HG02973 (cell line): ENCODE results near the gene COL25A1.

Experiments
- ATAC-seq: cut with Tn5 transposase; IDR thresholded peaks from one replicate; pipeline ENCODE4 v1.9.1; 2021; ENCODE audit warnings: moderate library complexity; ENCODE audit not compliant: unreplicated experiment

The COL25A1 gene

DNA sequence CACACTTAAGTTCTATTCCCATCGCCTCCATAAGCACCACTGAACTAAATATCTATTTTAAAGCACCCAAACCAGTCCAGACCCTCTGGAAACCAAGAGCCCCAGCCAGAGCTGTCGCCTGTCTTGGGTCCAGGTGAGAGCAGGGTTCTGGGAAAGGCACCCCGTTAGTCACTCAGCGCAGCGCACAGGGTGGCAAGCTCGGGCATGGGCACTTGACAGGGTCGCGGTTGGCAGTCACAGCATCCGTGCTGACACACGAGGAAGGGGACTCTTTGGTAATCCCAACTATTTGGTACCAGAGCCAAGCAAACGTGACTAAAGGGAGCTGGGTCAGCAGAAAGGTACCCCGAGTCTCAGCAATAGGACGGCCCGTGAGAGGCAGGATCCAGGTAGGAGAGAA is 515.4 kb downstream of the COL25A1 start:
- ATAC-seq = no peak

DNA sequence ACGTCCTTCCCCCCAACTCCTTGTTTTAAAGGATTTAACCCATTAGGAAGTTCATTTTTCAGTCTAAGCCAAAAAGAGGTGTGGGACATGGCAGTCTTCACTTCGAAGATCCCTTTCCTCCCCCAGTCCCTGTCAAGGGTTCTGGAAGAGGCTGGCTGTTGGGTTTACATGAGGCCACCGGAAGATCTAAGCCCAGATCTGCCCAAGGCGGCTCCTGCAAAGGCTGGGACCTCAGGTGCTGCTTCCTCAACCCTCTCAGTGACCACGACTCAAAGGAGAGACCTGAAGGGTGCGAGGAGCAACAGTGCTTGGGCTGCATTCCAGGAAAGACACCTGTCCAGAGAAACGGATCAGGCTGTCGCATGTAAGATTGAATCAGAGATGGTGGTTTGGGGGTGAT is 516.1 kb downstream of the COL25A1 start:
- no peak for ATAC-seq

DNA sequence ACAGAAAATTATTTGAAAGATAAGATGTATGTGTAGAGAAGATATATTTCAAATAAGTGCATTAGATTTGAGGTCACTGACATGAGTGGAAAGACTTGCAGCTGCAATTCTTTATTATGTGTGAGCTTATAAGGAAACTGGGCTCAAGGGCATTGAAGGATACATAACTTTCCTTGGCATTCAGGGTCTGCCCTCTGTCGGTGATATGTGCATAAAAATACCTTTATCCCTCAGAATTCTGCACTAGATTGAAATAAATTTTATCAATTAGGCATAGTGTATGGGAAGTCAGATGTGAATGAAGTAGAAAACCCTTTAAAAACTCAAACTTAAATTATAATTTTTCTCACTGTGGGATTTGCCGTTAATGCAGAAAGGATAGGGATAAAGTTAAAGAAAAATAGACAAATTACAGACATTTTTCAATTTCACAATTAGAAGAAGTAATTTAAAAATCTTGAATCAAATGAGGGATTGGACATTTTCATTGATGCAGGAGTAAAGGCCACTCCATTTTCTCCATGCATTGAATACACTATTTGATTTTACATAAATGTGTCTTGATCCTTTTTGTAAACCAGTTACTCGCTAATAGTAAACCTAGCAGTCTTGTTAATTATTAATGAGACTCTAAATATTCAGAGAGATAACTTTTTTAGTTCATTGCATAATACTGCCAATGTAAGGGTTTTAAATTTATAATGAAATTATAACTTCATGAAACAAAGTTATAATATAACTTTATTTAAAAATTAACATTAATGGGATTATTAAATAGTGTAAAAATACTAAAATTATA is 518.6 kb downstream of the COL25A1 start:
- no peak for ATAC-seq

DNA sequence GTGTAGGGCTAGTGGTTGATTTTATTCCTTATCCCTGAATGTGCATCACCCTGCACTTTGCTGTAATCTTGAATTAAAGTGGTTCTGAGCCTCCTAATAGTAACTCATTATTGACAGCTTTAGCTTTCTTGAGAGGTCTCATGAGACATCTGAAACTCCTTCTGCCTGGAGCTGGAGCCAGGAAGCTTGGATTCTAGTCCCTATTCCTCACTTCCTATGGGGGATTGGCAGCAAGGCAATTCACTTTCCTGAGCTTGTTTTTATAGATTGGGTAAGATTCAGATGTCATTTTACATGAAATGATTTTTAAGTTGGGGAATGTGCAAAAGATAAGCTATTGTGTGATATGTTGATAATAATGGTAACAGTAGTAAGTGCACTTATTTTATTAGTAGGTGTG is 522.5 kb downstream of the COL25A1 start:
- ATAC-seq = no peak

DNA sequence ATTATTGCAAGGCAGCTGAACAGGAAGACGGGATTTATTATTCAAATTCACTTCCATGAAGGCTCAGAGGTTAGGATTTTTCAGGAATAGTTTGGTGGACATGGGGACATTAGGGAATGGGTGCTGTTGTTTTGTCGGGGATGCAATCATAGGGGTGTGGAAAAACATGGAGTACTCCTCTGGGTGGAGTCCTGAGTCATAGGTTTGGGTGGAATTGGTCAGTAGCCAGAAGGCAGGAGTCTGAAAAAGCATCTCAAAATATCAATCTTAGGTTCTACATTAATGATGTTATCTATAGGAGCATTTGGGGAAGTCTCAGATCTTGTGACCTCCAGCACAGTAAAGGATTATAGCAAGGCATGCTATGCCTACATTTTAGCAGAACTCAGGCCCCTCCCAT is 525.1 kb downstream of the COL25A1 start:
- ATAC-seq = no peak

DNA sequence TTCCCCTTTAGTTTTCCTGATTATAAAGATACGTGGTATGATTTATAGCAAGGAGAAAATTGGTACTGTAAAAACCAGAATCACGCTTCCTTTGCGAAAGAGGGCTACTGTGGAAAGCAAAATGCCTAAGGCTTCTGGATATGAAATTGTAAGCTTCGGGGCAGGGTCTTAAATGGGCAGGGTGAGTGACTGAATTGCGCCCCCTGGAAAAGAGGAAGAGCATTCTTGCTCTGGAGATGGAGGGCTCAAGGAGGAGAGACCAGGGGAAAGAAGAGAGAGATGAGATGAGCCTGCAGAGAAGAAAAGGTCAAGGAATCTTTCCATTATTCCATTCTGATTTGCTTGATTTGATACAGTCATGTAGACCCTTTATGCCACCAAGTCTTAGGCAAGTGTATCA is 526.5 kb downstream of the COL25A1 start:
- ATAC-seq = no peak

DNA sequence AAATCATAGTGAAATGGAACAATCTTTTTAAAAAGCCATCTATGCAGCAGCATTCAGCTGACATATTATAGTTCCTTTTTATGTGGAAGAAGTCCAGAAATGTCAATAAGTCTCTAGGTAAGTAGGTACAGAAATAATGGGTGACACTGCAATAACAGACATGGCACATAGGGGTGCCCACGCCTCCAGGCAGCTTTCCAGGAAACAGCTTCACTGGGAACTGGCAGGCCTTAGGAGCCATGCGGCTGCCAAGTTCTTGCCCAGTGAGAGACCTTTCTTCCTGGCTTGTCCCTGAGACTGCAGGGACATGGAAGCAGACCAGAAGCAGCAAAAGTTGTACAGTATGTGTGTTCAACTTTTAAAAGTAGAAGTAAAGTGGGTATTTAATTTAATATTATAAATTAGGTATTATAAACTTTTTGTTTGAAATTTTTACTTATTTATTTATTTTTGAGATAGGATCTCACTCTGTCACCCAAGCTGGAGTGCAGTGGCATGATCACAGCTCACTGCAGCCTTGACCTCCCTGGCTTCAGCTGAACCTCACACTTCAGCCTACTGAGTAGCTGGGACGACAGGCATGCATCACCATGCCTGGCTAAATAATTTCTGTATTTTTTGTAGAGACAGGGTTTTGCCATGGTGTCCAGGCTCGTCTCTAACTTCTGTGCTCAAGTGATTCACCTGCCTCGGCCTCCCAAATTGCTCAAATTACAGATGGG is 527.5 kb downstream of the COL25A1 start:
- ATAC-seq = no peak

DNA sequence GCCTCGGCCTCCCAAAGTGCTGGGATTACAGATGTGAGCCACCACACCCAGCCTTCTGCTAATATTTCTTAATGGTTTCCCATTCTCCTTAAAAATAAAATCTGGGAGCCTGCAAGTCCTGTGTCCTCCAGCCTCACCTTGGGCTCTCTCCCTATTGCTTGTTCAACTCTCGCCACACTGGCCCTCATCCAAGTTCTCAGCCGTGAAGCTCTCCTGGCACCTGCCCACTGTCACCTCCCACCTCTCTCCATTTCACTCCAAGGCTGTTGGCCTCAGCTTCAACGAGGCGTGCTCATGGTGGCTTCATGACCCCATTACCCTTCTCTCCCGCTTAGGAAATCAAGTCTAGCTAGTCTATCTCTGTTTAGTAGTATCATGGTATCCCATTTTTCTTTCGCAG is 530.1 kb downstream of the COL25A1 start:
- no peak for ATAC-seq

DNA sequence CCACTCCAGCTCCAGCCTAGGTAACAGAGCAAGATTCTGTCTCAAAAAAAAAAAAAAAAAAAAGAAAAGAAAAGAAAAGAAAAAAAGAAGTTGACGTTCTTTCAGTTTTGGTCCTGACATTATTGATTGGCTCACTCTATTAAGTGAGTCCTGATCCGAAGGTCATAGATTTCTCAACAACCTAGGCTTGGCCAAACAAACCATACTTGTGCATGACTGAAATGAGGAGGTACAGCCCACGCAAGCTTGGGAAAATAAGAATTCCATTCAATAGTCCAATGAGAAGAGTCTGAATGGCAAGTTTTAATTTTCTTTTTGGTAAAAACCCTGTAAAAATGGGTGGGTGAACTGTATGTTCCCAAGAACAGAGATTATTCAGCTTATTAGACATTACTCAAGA is 536.4 kb downstream of the COL25A1 start:
- no peak for ATAC-seq

DNA sequence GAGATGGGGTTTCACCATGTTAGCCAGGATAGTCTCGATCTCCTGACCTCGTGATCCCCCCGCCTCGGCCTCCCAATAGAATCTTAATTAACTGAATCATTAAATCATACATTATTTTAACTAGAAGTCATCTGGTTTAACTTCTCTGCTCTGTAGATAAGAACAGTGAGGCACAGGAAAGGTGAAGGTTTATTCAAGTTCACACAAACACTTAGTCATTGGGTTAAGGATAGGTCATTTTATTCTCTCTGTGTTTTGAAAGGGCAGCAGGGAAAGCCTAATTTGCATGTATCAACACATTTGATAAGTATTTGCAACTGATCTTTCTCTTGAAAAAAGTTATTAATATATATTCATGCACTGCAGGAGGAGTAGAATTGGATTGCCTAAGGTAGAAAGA is 538.5 kb downstream of the COL25A1 start:
- no peak for ATAC-seq

DNA sequence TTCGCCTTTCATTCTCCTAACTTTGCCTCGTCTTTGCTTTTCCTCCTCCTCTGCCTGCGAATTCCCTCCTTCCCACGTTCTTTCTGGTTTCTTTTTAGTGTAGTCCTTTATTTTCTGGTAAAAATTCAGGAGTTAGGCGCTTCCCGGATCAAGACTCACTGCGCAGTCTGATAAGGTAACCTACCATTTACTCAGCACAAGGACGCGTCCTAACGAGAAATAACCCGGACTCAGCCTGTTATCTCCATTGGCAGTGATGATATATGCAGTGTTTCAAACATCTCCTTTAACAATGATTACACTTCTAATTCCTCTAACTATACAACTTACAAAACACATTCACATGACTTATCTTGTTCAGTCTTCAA is 539.2 kb downstream of the COL25A1 start:
- no peak for ATAC-seq

DNA sequence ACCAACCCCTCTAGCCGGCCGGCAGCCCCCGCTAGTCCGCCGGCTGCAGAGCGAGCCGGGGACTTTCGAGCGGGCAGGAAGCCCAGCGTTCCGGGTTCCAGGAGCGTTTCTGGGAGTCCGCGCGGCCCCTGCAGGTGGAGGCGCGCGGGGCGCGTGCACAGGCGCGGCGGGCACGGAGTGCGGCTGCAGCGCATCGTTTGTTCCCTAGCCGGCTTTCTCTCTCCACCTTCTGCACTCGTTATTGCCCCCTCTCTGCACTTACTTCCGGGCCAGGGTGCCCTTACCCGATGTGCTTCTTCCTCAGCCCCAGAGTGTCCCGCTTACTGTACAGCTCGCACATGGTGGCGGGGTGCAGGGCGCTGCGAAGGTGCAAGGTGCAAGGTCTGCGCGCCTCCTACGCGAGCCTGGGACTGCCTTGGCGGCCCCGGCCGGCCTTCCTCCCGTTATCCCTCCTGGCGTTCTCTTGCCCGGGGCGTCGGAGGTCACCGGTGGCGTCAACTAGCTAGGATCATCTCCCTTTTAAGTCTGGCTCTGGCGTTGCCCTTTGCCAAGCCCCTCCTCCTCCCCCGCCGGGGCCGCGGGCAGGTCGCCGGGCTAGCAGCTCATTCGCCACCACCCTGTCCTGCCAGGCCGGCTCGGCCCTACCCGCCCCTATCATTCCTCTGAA is 539.8 kb downstream of the COL25A1 start, which contains the start of gene ETNPPL:
Gene ETNPPL (minus strand): TSS at position 495 of the 667 bp plus-strand sequence. CDS start 155 bp downstream, at position 340.
- no peak for ATAC-seq
